ENCODE measurements around the gene ABRACL. TPM values are rescaled to one million over a fixed set of nuclear protein-coding genes. Genes with fewer than 3 reads are reported as not detected.

The ABRACL gene
- total and polyA plus RNA-seq, 4 donors = 19.8 to 91.9 (median 40.5) TPM

- no peaks in the 10 kb centered on the region for H3K4me1 ChIP-seq (ENCODE audit: control insufficient read depth in 5 of 5, insufficient read depth in 5 of 5, low read length in 5 of 5)
- WGBS, 2 donors = 79 to 100% methylated on average over 1 of the region's 1 CpG
- peak in 2 of 3 donors; percentile 14 to 29 for DNase-seq
- no peak overlapping the region for H3K27ac ChIP-seq (ENCODE audit: low read depth in 1 of 2, low read length in 1 of 2)
- TF ChIP-seq, protein P1, sequence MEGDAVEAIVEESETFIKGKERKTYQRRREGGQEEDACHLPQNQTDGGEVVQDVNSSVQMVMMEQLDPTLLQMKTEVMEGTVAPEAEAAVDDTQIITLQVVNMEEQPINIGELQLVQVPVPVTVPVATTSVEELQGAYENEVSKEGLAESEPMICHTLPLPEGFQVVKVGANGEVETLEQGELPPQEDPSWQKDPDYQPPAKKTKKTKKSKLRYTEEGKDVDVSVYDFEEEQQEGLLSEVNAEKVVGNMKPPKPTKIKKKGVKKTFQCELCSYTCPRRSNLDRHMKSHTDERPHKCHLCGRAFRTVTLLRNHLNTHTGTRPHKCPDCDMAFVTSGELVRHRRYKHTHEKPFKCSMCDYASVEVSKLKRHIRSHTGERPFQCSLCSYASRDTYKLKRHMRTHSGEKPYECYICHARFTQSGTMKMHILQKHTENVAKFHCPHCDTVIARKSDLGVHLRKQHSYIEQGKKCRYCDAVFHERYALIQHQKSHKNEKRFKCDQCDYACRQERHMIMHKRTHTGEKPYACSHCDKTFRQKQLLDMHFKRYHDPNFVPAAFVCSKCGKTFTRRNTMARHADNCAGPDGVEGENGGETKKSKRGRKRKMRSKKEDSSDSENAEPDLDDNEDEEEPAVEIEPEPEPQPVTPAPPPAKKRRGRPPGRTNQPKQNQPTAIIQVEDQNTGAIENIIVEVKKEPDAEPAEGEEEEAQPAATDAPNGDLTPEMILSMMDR (IDR thresholded peaks at IDR 0.05; ENCODE audit: control extremely low read depth, extremely low read depth) = no peak
- no peaks in the 10 kb centered on the region for H3K9me3 ChIP-seq (ENCODE audit: control insufficient read depth in 4 of 4, insufficient read depth in 3 of 4, low read length in 3 of 4)
- no peaks in the 10 kb centered on the region for H3K27me3 ChIP-seq (ENCODE audit: control insufficient read depth in 3 of 3, insufficient read depth in 3 of 3, low read length in 2 of 3)
- H3K9ac ChIP-seq (ENCODE audit: insufficient read depth in 1 of 2, low read length in 2 of 2) = no peak overlapping the region
- no peak for ATAC-seq (ENCODE audit: insufficient read depth, low FRiP score)
- no peak overlapping the region for H3K4me3 ChIP-seq
- no peaks in the 10 kb centered on the region for H3K36me3 ChIP-seq (ENCODE audit: control insufficient read depth in 4 of 4, insufficient read depth in 4 of 4, low read length in 4 of 4)
Measured at GRCh38 chr6:139062932-139063646, 34.5 kb downstream of the ABRACL start.

- ATAC-seq (ENCODE audit: insufficient read depth, low FRiP score) (no peak), DNase-seq (no peak)
- H3K36me3 ChIP-seq (ENCODE audit: control insufficient read depth in 4 of 4, insufficient read depth in 4 of 4, low read length in 4 of 4) = no peaks in the 10 kb centered on the region
- H3K9me3 ChIP-seq (ENCODE audit: control insufficient read depth in 4 of 4, insufficient read depth in 3 of 4, low read length in 3 of 4) = no peaks in the 10 kb centered on the region
- TF ChIP-seq, protein P1 (IDR thresholded peaks at IDR 0.05; ENCODE audit: control extremely low read depth, extremely low read depth) = no peak
- H3K4me1 ChIP-seq (ENCODE audit: control insufficient read depth in 5 of 5, insufficient read depth in 5 of 5, low read length in 5 of 5) = no peaks in the 10 kb centered on the region
- 73 to 75% methylated on average over 7 of the region's 7 CpGs for WGBS, 2 donors
- H3K9ac ChIP-seq (ENCODE audit: insufficient read depth in 1 of 2, low read length in 2 of 2) = no peak overlapping the region
- no peaks in the 10 kb centered on the region for H3K27me3 ChIP-seq (ENCODE audit: control insufficient read depth in 3 of 3, insufficient read depth in 3 of 3, low read length in 2 of 3)
- no peak overlapping the region for H3K4me3 ChIP-seq
- no peak overlapping the region for H3K27ac ChIP-seq (ENCODE audit: low read depth in 1 of 2, low read length in 1 of 2)
Measured at GRCh38 chr6:139064981-139065665, 36.6 kb downstream of the ABRACL start.

DNA sequence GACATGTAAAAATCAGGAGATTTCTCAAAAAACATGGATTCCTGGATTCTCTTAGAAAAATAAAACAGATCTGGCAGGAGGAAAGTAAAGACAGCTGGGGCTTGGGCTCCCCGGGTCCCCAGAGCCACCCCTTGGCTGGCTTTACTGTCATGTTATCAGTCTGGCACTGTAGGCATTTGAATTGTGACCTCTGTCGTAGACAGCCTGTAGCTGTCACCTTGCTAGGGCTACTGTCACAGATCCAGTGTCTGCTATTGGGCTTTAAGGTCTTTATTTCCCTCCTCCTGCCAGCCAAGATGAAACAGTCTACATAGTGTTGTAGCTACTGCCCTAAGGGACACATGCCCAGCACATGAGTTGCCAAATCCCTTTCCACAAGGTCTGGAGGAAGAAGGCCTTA is 37.5 kb downstream of the ABRACL start:
- DNase-seq (no peak), ATAC-seq (ENCODE audit: insufficient read depth, low FRiP score) (no peak)
- H3K4me1 ChIP-seq (ENCODE audit: control insufficient read depth in 5 of 5, insufficient read depth in 5 of 5, low read length in 5 of 5) = no peaks in the 10 kb centered on the region
- WGBS, 2 donors = 78 to 97% methylated on average over 2 of the region's 2 CpGs
- H3K4me3 ChIP-seq = no peak overlapping the region
- H3K9ac ChIP-seq (ENCODE audit: insufficient read depth in 1 of 2, low read length in 2 of 2) = no peak overlapping the region
- no peaks in the 10 kb centered on the region for H3K9me3 ChIP-seq (ENCODE audit: control insufficient read depth in 4 of 4, insufficient read depth in 3 of 4, low read length in 3 of 4)
- H3K27me3 ChIP-seq (ENCODE audit: control insufficient read depth in 3 of 3, insufficient read depth in 3 of 3, low read length in 2 of 3) = no peaks in the 10 kb centered on the region
- no peaks in the 10 kb centered on the region for H3K36me3 ChIP-seq (ENCODE audit: control insufficient read depth in 4 of 4, insufficient read depth in 4 of 4, low read length in 4 of 4)
- no peak overlapping the region for H3K27ac ChIP-seq (ENCODE audit: low read depth in 1 of 2, low read length in 1 of 2)
- TF ChIP-seq, protein P1 (IDR thresholded peaks at IDR 0.05; ENCODE audit: control extremely low read depth, extremely low read depth) = no peak
